ENCODE data around the gene MYOG. TPM values are rescaled to one million over a fixed set of nuclear protein-coding genes. Genes with fewer than 3 reads are reported as not detected.

Gene MYOG
- total RNA-seq, 1 experiment from 2014 or later, result not detected

DNA sequence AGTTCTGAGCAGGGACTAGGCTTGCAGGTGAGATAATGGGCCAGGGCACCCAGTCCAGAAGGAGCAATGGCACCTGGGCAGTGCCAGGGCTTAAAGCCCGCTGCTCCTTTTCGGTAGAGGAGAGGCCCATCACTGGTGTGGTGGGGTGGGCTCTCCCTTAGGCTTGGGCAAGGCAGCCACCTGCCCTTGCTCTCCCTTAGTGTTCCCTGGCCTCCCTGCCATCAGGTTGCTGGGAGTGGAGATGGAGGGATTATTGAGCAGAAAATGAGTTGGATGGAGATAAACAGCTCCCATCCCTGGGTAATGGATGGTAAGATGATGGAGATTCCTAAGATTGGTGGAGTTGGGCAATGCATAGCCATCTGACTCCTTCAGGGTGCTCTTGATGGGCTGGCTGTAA is 7.9 kb downstream of the MYOG start:
- WGBS (ENCODE audit: extremely low coverage, insufficient read length, low lambda C conversion rate), result no CpG with 5 or more reads among the region's 2 CpGs
- no peak overlapping the region for H3T11ph ChIP-seq (ENCODE audit: low read length)
- H3K27me3 ChIP-seq (ENCODE audit: insufficient read depth, low read length), result no peaks in the 10 kb centered on the region; the same call in 1 of the 2 replicates
- TF ChIP-seq, protein P1, sequence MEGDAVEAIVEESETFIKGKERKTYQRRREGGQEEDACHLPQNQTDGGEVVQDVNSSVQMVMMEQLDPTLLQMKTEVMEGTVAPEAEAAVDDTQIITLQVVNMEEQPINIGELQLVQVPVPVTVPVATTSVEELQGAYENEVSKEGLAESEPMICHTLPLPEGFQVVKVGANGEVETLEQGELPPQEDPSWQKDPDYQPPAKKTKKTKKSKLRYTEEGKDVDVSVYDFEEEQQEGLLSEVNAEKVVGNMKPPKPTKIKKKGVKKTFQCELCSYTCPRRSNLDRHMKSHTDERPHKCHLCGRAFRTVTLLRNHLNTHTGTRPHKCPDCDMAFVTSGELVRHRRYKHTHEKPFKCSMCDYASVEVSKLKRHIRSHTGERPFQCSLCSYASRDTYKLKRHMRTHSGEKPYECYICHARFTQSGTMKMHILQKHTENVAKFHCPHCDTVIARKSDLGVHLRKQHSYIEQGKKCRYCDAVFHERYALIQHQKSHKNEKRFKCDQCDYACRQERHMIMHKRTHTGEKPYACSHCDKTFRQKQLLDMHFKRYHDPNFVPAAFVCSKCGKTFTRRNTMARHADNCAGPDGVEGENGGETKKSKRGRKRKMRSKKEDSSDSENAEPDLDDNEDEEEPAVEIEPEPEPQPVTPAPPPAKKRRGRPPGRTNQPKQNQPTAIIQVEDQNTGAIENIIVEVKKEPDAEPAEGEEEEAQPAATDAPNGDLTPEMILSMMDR (conservative IDR thresholded peaks at IDR 0.05), result no peak
- H3K4me1 ChIP-seq (ENCODE audit: insufficient read depth, low read length), result peaks cover 12% of the 10 kb centered on the region
- no peak for DNase-seq
- H3K79me2 ChIP-seq (ENCODE audit: insufficient read depth, low read length), result no peaks in the 10 kb centered on the region
- H3K14ac ChIP-seq (ENCODE audit: insufficient read depth, low read length), result no peak overlapping the region
- H3K4ac ChIP-seq (ENCODE audit: low read depth, low read length), result no peak overlapping the region
- no peaks in the 10 kb centered on the region for H4K20me1 ChIP-seq (ENCODE audit: control insufficient read depth, insufficient read depth, insufficient read length)
- Mint-ChIP-seq H3K27ac (no peak overlapping the region), H3K36me3 (ENCODE audit: insufficient read depth in 1 of 3, low read depth in 3 of 3) (peaks cover 0 to 4% (median 2%) of the 10 kb centered on the region in 3 experiments; a peak in 2 of 7 replicates), H3K9me3 (no peaks in the 10 kb centered on the region), H3K4me1 (peaks cover 20 to 24% of the 10 kb centered on the region in 2 experiments), H3K4me3 (no peak overlapping the region), H3K27me3 (ENCODE audit: low read depth) (peaks cover 2% of the 10 kb centered on the region)
- H2BK5ac ChIP-seq (ENCODE audit: insufficient read length, low read length), result no peak overlapping the region
- H2BK15ac ChIP-seq (ENCODE audit: low read depth, low read length), result no peak overlapping the region
- H4K5ac ChIP-seq (ENCODE audit: insufficient read length, low read depth, low read length), result no peak overlapping the region
- H3K56ac ChIP-seq (ENCODE audit: insufficient read length, low read depth, low read length), result no peak overlapping the region
- H2AFZ ChIP-seq (ENCODE audit: low read length), result no peak overlapping the region
- H3K4me2 ChIP-seq (ENCODE audit: insufficient read depth, insufficient read length, low read length), result no peak overlapping the region
- H3K23ac ChIP-seq (ENCODE audit: insufficient read length, low read depth, low read length), result no peak overlapping the region
- H3K23me2 ChIP-seq (ENCODE audit: insufficient read length, low read depth, low read length, poor library complexity, severe bottlenecking), result peaks cover 8% of the 10 kb centered on the region
- no peak overlapping the region for H2BK20ac ChIP-seq (ENCODE audit: low read depth, low read length, poor library complexity, severe bottlenecking)
- no peak overlapping the region for H2BK12ac ChIP-seq (ENCODE audit: insufficient read length, low read depth, low read length)
- no peak overlapping the region for H2AK5ac ChIP-seq (ENCODE audit: insufficient read length, low read length)
- H3K9me3 ChIP-seq (ENCODE audit: control insufficient read depth, low read depth, low read length), result no peaks in the 10 kb centered on the region
- H3K9ac ChIP-seq (ENCODE audit: extremely low read depth, insufficient read length, low read length), result no peak overlapping the region
- no peak overlapping the region for H3K27ac ChIP-seq (ENCODE audit: insufficient read length, low read depth, low read length)
- H3K79me1 ChIP-seq (ENCODE audit: insufficient read depth, low read depth, low read length, poor library complexity, severe bottlenecking), result no peaks in the 10 kb centered on the region
- no peak overlapping the region for H3K18ac ChIP-seq (ENCODE audit: insufficient read length, low read depth, low read length)
- H4K91ac ChIP-seq (ENCODE audit: insufficient read length, low read depth, low read length), result no peak overlapping the region
- H2BK120ac ChIP-seq (ENCODE audit: low read depth, low read length, poor library complexity, severe bottlenecking), result no peak overlapping the region
- H4K8ac ChIP-seq (replicated peaks; ENCODE audit: insufficient read length, low read depth, low read length), result no peak overlapping the region
